HepG2 (cell line): ENCODE results near the gene BCAS4.

ENCODE experiments used
- CTCF ChIP-seq: sonication (generic); formaldehyde crosslinking; IDR thresholded peaks from 2 replicates; pipeline ENCODE4 v1.5.0; 2020; ENCODE audit warnings: mild to moderate bottlenecking, missing genetic modification reagents, moderate library complexity
- EZH2 ChIP-seq: conservative IDR thresholded peaks from 2 replicates; pipeline ENCODE4 v1.6.1; 2012; ENCODE audit warnings: mild to moderate bottlenecking, low read depth, low read length, moderate library complexity
- MAZ ChIP-seq, 2 experiments: sonication (generic) in 1 of 2; formaldehyde crosslinking in 1 of 2; IDR thresholded peaks; 2 replicates each; pipeline versions ENCODE4 v1.5.0 to v1.6.1; 2012 to 2020; ENCODE audit warnings: low read depth in 2 of 2, mild to moderate bottlenecking in 2 of 2, borderline replicate concordance in 1 of 2, improper control_type of control experiment in 1 of 2, low read length in 1 of 2, missing genetic modification reagents in 1 of 2, moderate library complexity in 1 of 2
- MNT ChIP-seq: fragments of 450-650 bp; IDR thresholded peaks from 2 replicates; pipeline ENCODE4 v1.6.1; 2016
- NR2F1 ChIP-seq, 2 experiments: fragments of 450-650 bp in 1 of 2; formaldehyde crosslinking in 1 of 2; IDR thresholded peaks; 2 replicates each; pipeline versions ENCODE4 v1.5.0 to v1.6.1; 2016 to 2020; ENCODE audit warnings: mild to moderate bottlenecking in 1 of 2, missing compliant biosample characterization in 1 of 2, missing genetic modification reagents in 1 of 2, moderate library complexity in 1 of 2
- PHB2 ChIP-seq: fragments of 450-650 bp; IDR thresholded peaks from 2 replicates; pipeline ENCODE4 v1.6.1; 2018; ENCODE audit not compliant: partially characterized antibody
- PHF8 ChIP-seq: sonication (generic); formaldehyde crosslinking; IDR thresholded peaks from 2 replicates; pipeline ENCODE4 v1.5.0; 2020; ENCODE audit warnings: missing genetic modification reagents
- PRPF4 ChIP-seq: fragments of 200-400 bp; formaldehyde crosslinking; IDR thresholded peaks from 2 replicates; pipeline ENCODE4 v1.6.1; 2016; ENCODE audit warnings: low read length, low read depth; ENCODE audit not compliant: poor library complexity, severe bottlenecking
- REST ChIP-seq, 2 experiments: IDR thresholded peaks; 2 replicates each; pipeline ENCODE4 v1.6.1; 2011 to 2012; ENCODE audit warnings: low read length in 2 of 2, borderline replicate concordance in 1 of 2, low read depth in 1 of 2, mild to moderate bottlenecking in 1 of 2, moderate library complexity in 1 of 2
- SYNCRIP ChIP-seq: fragments of 200-400 bp; formaldehyde crosslinking; IDR thresholded peaks from 2 replicates; pipeline ENCODE4 v1.6.1; 2018; ENCODE audit warnings: mild to moderate bottlenecking, low read depth, low read length; ENCODE audit not compliant: insufficient read depth
- ZBTB7A ChIP-seq: sonication (generic); formaldehyde crosslinking; IDR thresholded peaks from 2 replicates; pipeline ENCODE4 v1.8.0; 2022; ENCODE audit warnings: mild to moderate bottlenecking, missing genetic modification reagents
- ZFP90 ChIP-seq: sonication (generic); formaldehyde crosslinking; IDR thresholded peaks from 2 replicates; pipeline ENCODE4 v1.8.0; 2022; ENCODE audit warnings: missing genetic modification reagents, mild to moderate bottlenecking, inconsistent platforms, borderline replicate concordance
- ZNF101 ChIP-seq: sonication (generic); formaldehyde crosslinking; IDR thresholded peaks from 2 replicates; pipeline ENCODE4 v1.4.0; 2020; ENCODE audit warnings: mild to moderate bottlenecking, low read depth, missing genetic modification reagents, borderline replicate concordance
- TF ChIP-seq, protein P1 (sequence below): sonication (generic); formaldehyde crosslinking; IDR thresholded peaks from 2 replicates; pipeline ENCODE4 v1.4.0; 2020; ENCODE audit warnings: missing genetic modification reagents

GRCh38 chr20:50852085-50852484 is 57.2 kb downstream of the BCAS4 start:
- TF ChIP-seq MAZ (IDR thresholded peaks at IDR 0.05; ENCODE audit: borderline replicate concordance, low read depth, low read length): no peak
- no peak for TF ChIP-seq MAZ (CRISPR knock-in tag; IDR thresholded peaks at IDR 0.05; ENCODE audit: low read depth)
- no peak for TF ChIP-seq EZH2
- TF ChIP-seq PHB2: no peak
- TF ChIP-seq ZFP90 (CRISPR knock-in tag): no peak
- no peak for TF ChIP-seq MNT
- TF ChIP-seq CTCF (CRISPR knock-in tag): no peak
- no peak for TF ChIP-seq SYNCRIP
- TF ChIP-seq PRPF4: no peak
- TF ChIP-seq ZNF101 (CRISPR knock-in tag): no peak
- TF ChIP-seq REST (IDR thresholded peaks at IDR 0.05; ENCODE audit: borderline replicate concordance in 1 of 2, low read depth in 1 of 2, low read length in 2 of 2): no peak
- TF ChIP-seq ZBTB7A (CRISPR knock-in tag): no peak
- no peak for TF ChIP-seq NR2F1 (CRISPR knock-in tag; IDR thresholded peaks at IDR 0.05)
- TF ChIP-seq, protein P1, sequence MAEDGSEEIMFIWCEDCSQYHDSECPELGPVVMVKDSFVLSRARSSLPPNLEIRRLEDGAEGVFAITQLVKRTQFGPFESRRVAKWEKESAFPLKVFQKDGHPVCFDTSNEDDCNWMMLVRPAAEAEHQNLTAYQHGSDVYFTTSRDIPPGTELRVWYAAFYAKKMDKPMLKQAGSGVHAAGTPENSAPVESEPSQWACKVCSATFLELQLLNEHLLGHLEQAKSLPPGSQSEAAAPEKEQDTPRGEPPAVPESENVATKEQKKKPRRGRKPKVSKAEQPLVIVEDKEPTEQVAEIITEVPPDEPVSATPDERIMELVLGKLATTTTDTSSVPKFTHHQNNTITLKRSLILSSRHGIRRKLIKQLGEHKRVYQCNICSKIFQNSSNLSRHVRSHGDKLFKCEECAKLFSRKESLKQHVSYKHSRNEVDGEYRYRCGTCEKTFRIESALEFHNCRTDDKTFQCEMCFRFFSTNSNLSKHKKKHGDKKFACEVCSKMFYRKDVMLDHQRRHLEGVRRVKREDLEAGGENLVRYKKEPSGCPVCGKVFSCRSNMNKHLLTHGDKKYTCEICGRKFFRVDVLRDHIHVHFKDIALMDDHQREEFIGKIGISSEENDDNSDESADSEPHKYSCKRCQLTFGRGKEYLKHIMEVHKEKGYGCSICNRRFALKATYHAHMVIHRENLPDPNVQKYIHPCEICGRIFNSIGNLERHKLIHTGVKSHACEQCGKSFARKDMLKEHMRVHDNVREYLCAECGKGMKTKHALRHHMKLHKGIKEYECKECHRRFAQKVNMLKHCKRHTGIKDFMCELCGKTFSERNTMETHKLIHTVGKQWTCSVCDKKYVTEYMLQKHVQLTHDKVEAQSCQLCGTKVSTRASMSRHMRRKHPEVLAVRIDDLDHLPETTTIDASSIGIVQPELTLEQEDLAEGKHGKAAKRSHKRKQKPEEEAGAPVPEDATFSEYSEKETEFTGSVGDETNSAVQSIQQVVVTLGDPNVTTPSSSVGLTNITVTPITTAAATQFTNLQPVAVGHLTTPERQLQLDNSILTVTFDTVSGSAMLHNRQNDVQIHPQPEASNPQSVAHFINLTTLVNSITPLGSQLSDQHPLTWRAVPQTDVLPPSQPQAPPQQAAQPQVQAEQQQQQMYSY (CRISPR knock-in tag): no peak
- TF ChIP-seq PHF8 (CRISPR knock-in tag): no peak
